AG08396 (cell line): ENCODE results near the gene CARM1.

Experiments used
- DNase-seq: peaks from one replicate; pipeline ENCODE4 v3.0.0; 2012; ENCODE audit warnings: low spot score, mixed read lengths

CARM1 gene

GRCh38 chr19:10907925-10908324 lies 36.6 kb downstream of the CARM1 start:
- DNase-seq = no peak

GRCh38 chr19:10908380-10908960 lies 37.1 kb downstream of the CARM1 start:
- no peak for DNase-seq

GRCh38 chr19:10911579-10912363 lies 40.4 kb downstream of the CARM1 start:
- no peak for DNase-seq

- DNase-seq = no peak
Observed at GRCh38 chr19:10912619-10913018, 41.3 kb downstream of the CARM1 start.

GRCh38 chr19:10913716-10914340 lies 42.5 kb downstream of the CARM1 start:
- no peak for DNase-seq

- DNase-seq = peak; percentile 88
Observed at GRCh38 chr19:10915130-10916091, 44.1 kb downstream of the CARM1 start.

- no peak for DNase-seq
Observed at GRCh38 chr19:10916602-10917001, 45.2 kb downstream of the CARM1 start.

GRCh38 chr19:10918359-10918758 lies 47.0 kb downstream of the CARM1 start:
- no peak for DNase-seq

- no peak for DNase-seq
Observed at GRCh38 chr19:10919352-10920287, 48.3 kb downstream of the CARM1 start.

GRCh38 chr19:10920288-10920655 lies 48.9 kb downstream of the CARM1 start:
- no peak for DNase-seq

GRCh38 chr19:10920781-10921180 lies 49.4 kb downstream of the CARM1 start:
- no peak for DNase-seq

GRCh38 chr19:10921199-10921909 lies 50.0 kb downstream of the CARM1 start:
- DNase-seq = no peak

GRCh38 chr19:10921910-10922637 lies 50.7 kb downstream of the CARM1 start:
- no peak for DNase-seq

- no peak for DNase-seq
Observed at GRCh38 chr19:10922638-10923014, 51.3 kb downstream of the CARM1 start.

- DNase-seq = no peak
Observed at GRCh38 chr19:10923260-10924112, 52.1 kb downstream of the CARM1 start.

GRCh38 chr19:10924597-10924996 lies 53.2 kb downstream of the CARM1 start:
- DNase-seq = no peak

GRCh38 chr19:10927730-10928562 lies 56.6 kb downstream of the CARM1 start:
- peak; percentile 42 for DNase-seq
